Body of pancreas (tissue), 4 donors: ENCODE results near the gene MKX. TPM values are rescaled to one million over a fixed set of nuclear protein-coding genes. Genes with fewer than 3 reads are reported as not detected.

ENCODE experiments used
- ATAC-seq: fragments of 150-250 bp; one replicate; pipeline ENCODE4 v1.9.1; 2016
- DNase-seq, 4 donors: peaks; one replicate each; pipeline ENCODE4 v3.0.0-alpha.2; 2019
- H3K27ac ChIP-seq, 4 donors: fragments of 200-600 bp; sonication (generic); 1 replicate in 3 of 4; 2 replicates in 1 of 4; pipeline versions ENCODE4 v1.5.1 to v1.6.1; 2016 to 2019; ENCODE audit warnings: mild to moderate bottlenecking in 1 of 4, mixed read lengths in 1 of 4, moderate library complexity in 1 of 4
- H3K27me3 ChIP-seq, 2 donors: fragments of 200-600 bp; sonication (generic); one replicate each; pipeline ENCODE4 v1.6.0; 2016; ENCODE audit warnings: mild to moderate bottlenecking in 1 of 2
- H3K36me3 ChIP-seq, 2 donors: fragments of 200-600 bp; sonication (generic); replicated peaks in 1 of 2; 2 replicates each; pipeline ENCODE4 v1.5.1; 2016; ENCODE audit warnings: low read depth in 2 of 2; ENCODE audit not compliant: insufficient read depth in 1 of 2
- H3K4me1 ChIP-seq: fragments of 200-600 bp; sonication (generic); one replicate; pipeline ENCODE4 v1.6.0; 2016
- H3K4me3 ChIP-seq, 2 donors: fragments of 200-600 bp; sonication (generic); 1 replicate in 1 of 2; 2 replicates in 1 of 2; pipeline ENCODE4 v1.5.1; 2016 to 2019
- H3K9me3 ChIP-seq, 3 donors: fragments of 200-600 bp; sonication (generic); 1 replicate in 2 of 3; 2 replicates in 1 of 3; pipeline ENCODE4 v1.5.1; 2016
- POLR2A ChIP-seq, 3 donors: fragments of 450-650 bp; IDR thresholded peaks; one replicate each; pipeline ENCODE4 v1.6.1; 2016; ENCODE audit warnings: antibody characterized with exemption in 3 of 3, mild to moderate bottlenecking in 2 of 3
- WGBS, 2 donors: methylation state at CpG; one replicate each; pipeline ENCODE4 v1.1.5; 2017; 5-methylcytosine and 5-hydroxymethylcytosine counted together
- intact Hi-C: fragments of 100-400 bp; cut with DNase I; formaldehyde crosslinking; loops from one replicate; pipeline ENCODE4 v1.15.1; 2023
- total RNA-seq, 2 donors: library from RNA; depleted of rRNA; stranded (reverse); fragments of >200 nt; gene quantifications; one replicate each; pipeline ENCODE4 v1.1.0, GENCODE V29; 2016
- TF ChIP-seq, protein P1 (sequence below), 7 experiments: fragments of 450-650 bp in 4 of 7; fragments of 200-600 bp in 3 of 7; sonication (generic) in 3 of 7; IDR thresholded peaks; one replicate each; pipeline ENCODE4 v1.5.1; 2016 to 2019; ENCODE audit warnings: antibody characterized with exemption in 7 of 7

MKX gene
- total RNA-seq, 2 donors from 2014 or later, result 0.33 to 1.6 TPM

DNA sequence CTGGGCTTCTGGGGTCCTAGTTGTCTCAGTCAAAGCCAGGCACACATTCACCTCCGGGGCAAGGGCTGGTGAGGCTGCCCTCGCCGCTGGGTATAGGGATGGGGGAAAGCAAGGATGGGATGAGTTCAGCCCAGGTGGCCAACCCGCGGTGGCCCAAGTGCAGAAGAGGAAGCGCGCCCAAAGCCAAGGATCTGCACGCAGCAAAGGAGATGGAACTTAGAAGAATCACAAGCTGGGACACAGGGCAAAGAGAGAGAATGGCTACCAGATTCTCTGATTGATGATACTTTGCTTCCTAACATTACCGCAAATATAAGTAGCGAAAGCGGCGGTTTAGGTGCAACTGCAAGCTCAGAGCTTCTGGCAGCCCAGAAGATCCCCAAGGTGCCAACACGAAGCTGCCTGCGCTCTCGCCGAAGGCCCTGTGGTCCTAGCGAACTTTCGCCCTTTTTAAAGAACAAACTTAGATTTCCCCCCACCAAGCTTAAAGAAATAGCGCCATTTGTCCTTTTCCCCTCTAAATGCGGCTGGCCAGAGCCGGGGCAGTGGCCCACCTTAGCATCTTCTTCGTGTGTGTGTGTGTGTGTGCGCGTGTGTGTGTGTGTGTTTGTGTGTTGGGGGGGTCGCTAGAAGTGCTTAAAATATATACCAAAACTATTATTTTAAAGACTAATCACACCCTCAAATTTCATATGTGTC is 927 bp upstream of the MKX start:
- intact Hi-C loops, result no loop called here
- peaks cover 4 to 36% of the 10 kb centered on the region in 2 donors for H3K27me3 ChIP-seq
- H3K4me1 ChIP-seq, result peaks cover 48% of the 10 kb centered on the region
- no peak for ATAC-seq
- TF ChIP-seq, protein P1, sequence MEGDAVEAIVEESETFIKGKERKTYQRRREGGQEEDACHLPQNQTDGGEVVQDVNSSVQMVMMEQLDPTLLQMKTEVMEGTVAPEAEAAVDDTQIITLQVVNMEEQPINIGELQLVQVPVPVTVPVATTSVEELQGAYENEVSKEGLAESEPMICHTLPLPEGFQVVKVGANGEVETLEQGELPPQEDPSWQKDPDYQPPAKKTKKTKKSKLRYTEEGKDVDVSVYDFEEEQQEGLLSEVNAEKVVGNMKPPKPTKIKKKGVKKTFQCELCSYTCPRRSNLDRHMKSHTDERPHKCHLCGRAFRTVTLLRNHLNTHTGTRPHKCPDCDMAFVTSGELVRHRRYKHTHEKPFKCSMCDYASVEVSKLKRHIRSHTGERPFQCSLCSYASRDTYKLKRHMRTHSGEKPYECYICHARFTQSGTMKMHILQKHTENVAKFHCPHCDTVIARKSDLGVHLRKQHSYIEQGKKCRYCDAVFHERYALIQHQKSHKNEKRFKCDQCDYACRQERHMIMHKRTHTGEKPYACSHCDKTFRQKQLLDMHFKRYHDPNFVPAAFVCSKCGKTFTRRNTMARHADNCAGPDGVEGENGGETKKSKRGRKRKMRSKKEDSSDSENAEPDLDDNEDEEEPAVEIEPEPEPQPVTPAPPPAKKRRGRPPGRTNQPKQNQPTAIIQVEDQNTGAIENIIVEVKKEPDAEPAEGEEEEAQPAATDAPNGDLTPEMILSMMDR (IDR thresholded peaks at IDR 0.05), result no peak
- no peak for TF ChIP-seq POLR2A (IDR thresholded peaks at IDR 0.05)
- H3K4me3 ChIP-seq, result no peak overlapping the region
- no peaks in the 10 kb centered on the region for H3K9me3 ChIP-seq
- no peak for DNase-seq
- 5 to 11% methylated on average over 24 to 25 of the region's 25 CpGs for WGBS, 2 donors
- no peaks in the 10 kb centered on the region for H3K36me3 ChIP-seq
- H3K27ac ChIP-seq, result no peak overlapping the region

GRCh38 chr10:27744802-27745731 is 552 bp downstream of the MKX start:
- TF ChIP-seq, protein P1 (IDR thresholded peaks at IDR 0.05), result no peak
- TF ChIP-seq POLR2A (IDR thresholded peaks at IDR 0.05), result no peak
- Histone ChIP-seq H3K27me3 (peaks cover 4 to 36% of the 10 kb centered on the region in 2 donors), H3K36me3 (no peaks in the 10 kb centered on the region), H3K4me3 (no peak overlapping the region), H3K4me1 (peaks cover 53% of the 10 kb centered on the region), H3K9me3 (no peaks in the 10 kb centered on the region), H3K27ac (no peak overlapping the region)
- peak in 2 of 4 donors; percentile 10 to 15 for DNase-seq
- no peak for ATAC-seq
- WGBS, 2 donors, result 3 to 6% methylated on average over 20 to 78 of the region's 78 CpGs
- intact Hi-C loops, result no loop called here

DNA sequence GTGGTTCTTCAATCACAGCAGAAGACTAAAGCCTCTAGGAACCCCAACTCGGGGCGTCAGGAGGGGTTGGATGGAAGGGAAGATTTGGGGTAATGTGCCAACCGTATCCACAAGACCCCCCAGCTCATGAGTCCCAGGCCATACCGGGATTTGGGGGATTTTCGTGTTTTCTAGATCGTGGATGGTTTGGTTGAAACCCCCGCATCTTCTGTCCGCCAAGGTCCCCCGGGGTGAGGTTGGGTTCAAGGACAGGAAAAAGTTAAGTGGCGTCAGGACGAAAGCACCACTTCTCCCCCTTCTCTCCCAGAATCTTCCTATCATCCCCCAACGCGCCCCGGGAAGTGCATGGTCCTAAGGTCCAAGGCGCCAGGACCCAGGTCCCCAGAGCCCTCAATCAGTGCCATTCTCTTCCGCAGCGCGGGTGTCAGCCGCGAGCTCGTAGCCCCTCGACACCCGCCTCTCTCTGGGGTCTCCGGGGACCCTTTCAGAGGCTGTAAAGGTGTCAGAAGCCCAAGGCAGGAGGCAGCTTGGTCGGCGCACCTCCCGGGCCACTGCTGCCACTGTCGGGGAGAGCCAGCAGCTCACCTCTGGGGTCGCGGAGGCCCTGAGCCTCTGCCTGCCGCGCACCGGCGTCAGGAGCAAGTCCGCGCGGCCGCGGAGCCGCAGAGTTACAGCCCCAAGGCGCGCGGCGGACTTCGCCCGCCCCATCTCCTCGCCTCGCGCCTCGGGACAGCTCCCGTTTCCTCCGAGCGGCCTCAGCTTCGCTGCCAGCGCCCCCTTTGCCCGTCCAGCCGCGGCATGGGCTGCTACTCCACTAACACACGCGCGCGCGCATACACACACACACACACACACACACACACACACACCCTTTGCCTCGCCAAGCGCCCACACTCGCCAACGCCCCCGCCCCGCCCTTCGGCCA is 1.5 kb downstream of the MKX start:
- Histone ChIP-seq H3K9me3 (no peaks in the 10 kb centered on the region), H3K4me1 (peaks cover 53% of the 10 kb centered on the region), H3K36me3 (no peaks in the 10 kb centered on the region), H3K27ac (no peak overlapping the region), H3K27me3 (peaks cover 4 to 36% of the 10 kb centered on the region in 2 donors), H3K4me3 (peak overlapping the region; percentile 11 to 52)
- TF ChIP-seq, protein P1 (IDR thresholded peaks at IDR 0.05), result no peak
- TF ChIP-seq POLR2A (IDR thresholded peaks at IDR 0.05), result no peak
- intact Hi-C loops, result no loop called here
- 1 to 3% methylated on average over 30 to 67 of the region's 70 CpGs for WGBS, 2 donors
- DNase-seq (peak; percentile 9 to 32 (median 18)), ATAC-seq (no peak)

- no peaks in the 10 kb centered on the region for H3K36me3 ChIP-seq
- DNase-seq (peak; percentile 11 to 28 (median 24)), ATAC-seq (peak; percentile 9)
- intact Hi-C loops, result no loop called here
- 0 to 2% methylated on average over 30 to 73 of the region's 75 CpGs for WGBS, 2 donors
- peaks cover 4 to 36% of the 10 kb centered on the region in 2 donors for H3K27me3 ChIP-seq
- no peak for TF ChIP-seq POLR2A (IDR thresholded peaks at IDR 0.05)
- TF ChIP-seq, protein P1 (IDR thresholded peaks at IDR 0.05), result no peak
- H3K27ac ChIP-seq, result peak overlapping the region in 2 of 4 donors; percentile 84
- H3K9me3 ChIP-seq, result no peaks in the 10 kb centered on the region
- H3K4me1 ChIP-seq, result peaks cover 53% of the 10 kb centered on the region
- peak overlapping the region; percentile 44 to 52 for H3K4me3 ChIP-seq
These were observed 2.4 kb downstream of the MKX start for GRCh38 chr10:27743012-27743876.
